Measurements from ENCODE around the gene SMIM45.

Gene SMIM45

DNA sequence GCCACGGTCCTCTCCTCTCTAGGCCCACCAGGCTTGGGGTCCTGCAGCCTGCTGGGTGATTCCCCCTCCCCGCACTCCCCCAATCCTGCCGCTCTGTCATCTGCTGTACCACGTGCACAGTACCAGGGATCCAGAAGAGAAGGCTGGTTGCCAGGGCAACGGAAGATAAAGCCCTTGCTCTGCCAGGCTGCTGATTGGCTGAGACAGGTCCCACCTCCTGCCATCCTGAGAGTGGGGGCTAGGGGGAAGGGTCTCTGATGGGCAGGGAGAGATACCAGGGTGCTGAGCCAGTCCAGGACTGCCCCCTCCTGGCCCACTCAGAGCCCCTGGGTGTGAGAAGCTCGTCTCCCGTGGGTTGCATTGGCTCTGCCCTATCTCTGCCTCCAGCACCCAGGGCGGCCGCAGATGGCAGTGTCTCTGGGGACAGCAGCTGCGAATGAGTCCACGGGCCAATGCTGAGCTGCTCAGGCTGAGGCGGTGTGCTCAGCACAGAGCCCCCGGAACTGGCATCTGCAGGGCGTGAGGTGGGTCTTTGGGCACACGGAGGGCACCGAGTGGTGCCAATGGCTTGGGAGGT is at the start of gene SMIM45:
Gene SMIM45, plus strand, starts transcription at position 253 of the 577 bp plus-strand sequence.
- DNase-seq = peak in 1 of 2 experiments; percentile 16

DNA sequence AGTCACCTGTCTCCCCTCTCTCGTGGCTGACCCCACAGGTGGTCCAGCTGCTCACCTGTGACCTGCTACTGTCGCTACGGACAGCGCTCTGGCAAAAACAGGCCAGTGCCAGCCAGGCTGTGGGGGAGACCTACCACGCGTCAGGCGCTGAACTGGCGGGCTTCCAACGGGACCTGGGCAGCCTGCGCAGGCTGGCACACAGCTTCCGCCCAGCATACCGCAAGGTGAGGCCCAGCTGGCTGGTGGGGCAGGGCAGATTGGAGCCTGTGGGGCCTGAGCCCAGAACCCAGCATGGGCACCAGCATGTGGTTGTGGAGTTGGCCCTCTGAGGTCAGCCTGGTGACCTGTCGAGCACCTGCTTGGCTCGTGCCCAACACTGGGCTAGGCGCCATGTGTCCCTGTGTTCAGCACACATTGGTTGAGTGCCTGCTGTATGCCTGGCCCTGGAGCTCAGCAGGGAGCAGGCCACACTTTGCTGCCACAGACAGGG is 49.0 kb upstream of the SMIM45 start:
- DNase-seq = peak; percentile 57 to 82

DNA sequence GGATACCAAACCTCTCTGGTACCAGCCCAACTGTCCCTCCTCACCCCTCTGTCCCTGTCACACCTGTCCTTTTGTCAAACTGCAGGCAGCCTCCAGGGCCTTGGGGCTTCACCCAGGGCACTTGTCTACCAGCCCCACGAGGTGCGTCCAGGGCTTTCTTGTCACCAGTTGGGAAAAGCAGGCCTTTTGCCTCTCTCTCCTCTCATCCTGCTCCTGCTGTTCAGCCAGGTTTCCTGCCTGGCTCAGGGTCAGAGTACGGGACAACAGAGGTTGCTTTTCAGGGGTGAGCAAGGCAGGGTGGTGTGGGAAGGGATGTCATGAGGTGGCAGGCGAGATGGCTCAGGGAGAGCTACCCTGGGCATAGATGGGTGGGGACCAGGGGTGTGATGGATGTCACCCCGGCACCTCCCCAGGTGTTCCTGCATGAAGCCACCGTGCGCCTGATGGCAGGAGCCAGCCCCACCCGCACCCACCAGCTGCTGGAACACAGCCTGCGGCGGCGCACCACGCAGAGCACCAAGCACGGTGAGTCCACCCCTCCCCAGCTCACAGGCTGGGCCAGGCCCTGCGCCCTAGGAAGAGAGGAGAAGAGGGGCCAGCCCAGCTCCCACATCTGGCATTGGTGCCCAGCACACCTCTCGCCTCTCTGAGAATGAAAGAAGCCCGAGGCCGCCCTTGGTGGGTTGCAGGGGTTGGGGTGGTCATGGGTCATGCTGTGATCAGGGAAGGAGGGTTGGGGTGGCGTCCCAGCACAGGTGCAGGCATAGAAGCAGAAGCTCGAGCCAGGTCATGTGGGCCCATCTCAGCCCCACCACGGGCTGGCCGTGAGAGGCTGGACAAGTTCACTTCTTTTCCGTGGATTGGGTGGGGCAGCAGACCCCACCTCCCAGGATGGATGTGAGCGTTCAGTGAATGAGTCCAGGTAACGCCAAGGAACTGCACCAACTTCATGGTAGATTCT is 47.2 kb upstream of the SMIM45 start:
- no peak for DNase-seq

GRCh38 chr22:41905411-41906202 is 46.3 kb upstream of the SMIM45 start:
- no peak for DNase-seq

DNA sequence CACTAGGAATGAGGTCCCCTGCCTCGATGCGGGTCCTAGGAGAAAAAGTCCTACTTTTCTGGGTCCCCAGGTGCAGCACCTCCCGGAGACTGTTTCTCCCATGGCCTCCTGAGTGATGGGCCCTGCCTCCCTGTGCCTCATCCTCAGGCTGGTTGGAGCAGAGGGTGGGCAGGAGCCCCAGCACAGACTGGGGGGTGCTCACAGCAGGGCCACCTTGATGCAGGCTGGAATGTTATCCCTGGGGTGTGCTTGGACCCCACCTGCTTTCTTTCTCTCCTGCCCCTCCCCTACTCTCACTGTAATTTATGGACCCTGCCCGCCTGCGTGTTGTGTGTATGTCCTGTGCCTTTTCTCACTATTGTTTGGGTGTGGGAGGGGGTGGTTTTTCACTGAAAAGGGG is 45.1 kb upstream of the SMIM45 start:
- DNase-seq = no peak

DNA sequence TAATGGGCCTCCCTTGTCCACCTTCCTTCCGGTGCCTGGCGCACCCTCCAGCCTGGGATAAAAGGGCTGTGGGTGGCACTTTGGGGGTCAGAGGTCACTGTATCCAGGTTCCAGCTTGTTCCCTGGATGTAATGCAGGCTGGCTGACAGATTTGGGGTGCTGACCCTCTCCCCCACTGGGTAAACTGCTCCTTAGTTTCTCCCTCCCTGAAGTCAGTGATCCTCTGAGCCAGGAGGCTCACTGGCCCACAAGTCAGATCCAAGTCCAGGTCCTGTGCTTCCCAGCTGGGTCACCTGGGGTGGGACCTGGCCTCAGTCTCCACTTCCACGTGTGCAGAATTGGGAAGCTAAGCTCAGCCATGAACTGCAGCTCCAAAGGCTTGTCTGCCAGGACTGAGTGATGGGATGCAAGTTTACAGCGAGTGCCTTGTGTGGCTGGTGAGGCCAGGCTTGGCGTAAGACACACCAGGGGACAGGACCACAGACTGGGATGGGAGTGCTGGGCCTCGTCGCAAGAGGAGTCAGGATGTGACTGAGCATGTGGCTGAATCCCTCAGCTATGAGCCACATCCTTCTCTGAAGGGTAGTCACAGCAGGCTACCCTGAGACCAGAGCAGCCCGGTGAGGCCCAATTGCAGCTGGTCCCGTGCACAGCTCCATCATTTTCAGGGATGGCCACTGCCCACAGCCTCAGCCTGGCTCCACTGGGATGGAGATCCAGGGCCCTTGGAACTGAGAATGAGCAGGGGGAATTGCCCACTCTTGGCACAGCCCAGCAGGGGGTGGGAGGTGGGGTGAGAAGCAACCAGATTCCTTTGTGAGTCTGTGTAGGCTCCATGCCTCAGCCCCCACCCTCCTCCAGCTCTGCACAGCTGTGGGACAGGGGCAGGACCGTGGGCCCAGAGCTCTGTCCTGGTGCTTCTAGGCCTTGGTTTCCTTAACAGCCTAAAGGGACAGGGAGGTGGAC is 44.2 kb upstream of the SMIM45 start:
- DNase-seq = no peak

GRCh38 chr22:41908411-41909309 is 43.3 kb upstream of the SMIM45 start:
- DNase-seq = no peak

DNA sequence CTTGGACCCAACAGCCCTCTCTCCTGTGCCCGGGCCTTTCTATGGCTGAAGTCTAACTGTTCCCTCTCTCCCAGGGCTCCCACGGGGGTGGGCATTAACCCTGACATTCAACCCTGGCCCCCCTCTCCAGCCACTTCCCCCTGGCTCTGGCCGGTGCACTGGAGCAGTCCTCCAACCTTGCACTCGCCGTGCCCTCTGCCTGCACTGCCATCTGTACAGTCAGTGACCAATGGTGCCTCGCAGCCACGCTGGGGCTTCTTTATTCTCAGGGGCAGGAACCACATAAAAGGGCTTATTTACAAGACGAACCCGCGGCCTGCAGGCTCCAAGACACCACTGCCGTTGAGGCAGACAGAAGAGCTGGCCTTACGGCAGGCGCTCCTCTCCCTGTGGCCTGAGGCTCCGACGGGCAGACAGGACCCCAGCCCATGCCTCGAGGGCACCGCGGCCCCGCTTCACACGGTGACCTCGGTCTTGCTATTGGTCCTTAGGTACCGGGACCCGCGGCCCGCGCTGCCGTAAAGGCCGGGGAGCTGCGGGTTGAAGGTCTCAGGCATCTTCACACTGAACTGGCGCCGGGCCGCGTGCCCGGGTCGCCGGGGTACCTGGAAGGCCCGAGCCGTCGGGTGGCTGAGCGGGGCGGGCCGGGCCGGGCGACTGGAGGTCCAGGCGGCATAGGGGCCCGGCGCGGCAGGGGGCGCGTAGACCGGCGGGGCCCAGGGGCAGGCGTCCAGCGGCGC is 42.5 kb upstream of the SMIM45 start:
- DNase-seq = no peak

- no peak for DNase-seq
Observed at GRCh38 chr22:41910050-41911000, 41.6 kb upstream of the SMIM45 start.

GRCh38 chr22:41911001-41911611 is 40.8 kb upstream of the SMIM45 start:
- no peak for DNase-seq

GRCh38 chr22:41912338-41913039 is 39.5 kb upstream of the SMIM45 start:
- DNase-seq = no peak

- DNase-seq = no peak
Observed at GRCh38 chr22:41913040-41913719, 38.8 kb upstream of the SMIM45 start.

- no peak for DNase-seq
Observed at GRCh38 chr22:41913842-41914534, 38.0 kb upstream of the SMIM45 start.

- DNase-seq = no peak
Observed at GRCh38 chr22:41914611-41915034, 37.3 kb upstream of the SMIM45 start.

- DNase-seq = peak in 1 of 2 experiments; percentile 20
Observed at GRCh38 chr22:41915035-41915785, 36.7 kb upstream of the SMIM45 start, which contains the start of gene SHISA8. Gene SHISA8, minus strand, starts transcription at chr22:41915074. Its CDS starts 407 bp downstream, at chr22:41914667.

Measured in NCI-H2081 (cell line).